Activated naive CD8-positive, alpha-beta T cell (primary cell): ENCODE data around the gene PDXP.
"Not testable (repeated sequence)": the region's sequence is repeated elsewhere in the genome, so short reads cannot be mapped to it uniquely, and the experiment has no call there.

Source experiments
- H3K27ac Mint-ChIP-seq: one replicate; pipeline ENCODE4 v1.8.0; 2021; ENCODE audit warnings: mixed read lengths
- H3K27me3 Mint-ChIP-seq: one replicate; pipeline ENCODE4 v1.8.0; 2021; ENCODE audit warnings: mixed read lengths
- H3K36me3 Mint-ChIP-seq: one replicate; pipeline ENCODE4 v1.8.0; 2021; ENCODE audit warnings: mixed read lengths
- H3K4me1 Mint-ChIP-seq: one replicate; pipeline ENCODE4 v1.8.0; 2021; ENCODE audit warnings: low read depth, mixed read lengths
- H3K4me3 Mint-ChIP-seq: one replicate; pipeline ENCODE4 v1.8.0; 2021; ENCODE audit warnings: mild to moderate bottlenecking, mixed read lengths
- H3K9me3 Mint-ChIP-seq: one replicate; pipeline ENCODE4 v1.8.0; 2021; ENCODE audit warnings: low read depth, mixed read lengths

PDXP gene, protein sequence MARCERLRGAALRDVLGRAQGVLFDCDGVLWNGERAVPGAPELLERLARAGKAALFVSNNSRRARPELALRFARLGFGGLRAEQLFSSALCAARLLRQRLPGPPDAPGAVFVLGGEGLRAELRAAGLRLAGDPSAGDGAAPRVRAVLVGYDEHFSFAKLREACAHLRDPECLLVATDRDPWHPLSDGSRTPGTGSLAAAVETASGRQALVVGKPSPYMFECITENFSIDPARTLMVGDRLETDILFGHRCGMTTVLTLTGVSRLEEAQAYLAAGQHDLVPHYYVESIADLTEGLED

DNA sequence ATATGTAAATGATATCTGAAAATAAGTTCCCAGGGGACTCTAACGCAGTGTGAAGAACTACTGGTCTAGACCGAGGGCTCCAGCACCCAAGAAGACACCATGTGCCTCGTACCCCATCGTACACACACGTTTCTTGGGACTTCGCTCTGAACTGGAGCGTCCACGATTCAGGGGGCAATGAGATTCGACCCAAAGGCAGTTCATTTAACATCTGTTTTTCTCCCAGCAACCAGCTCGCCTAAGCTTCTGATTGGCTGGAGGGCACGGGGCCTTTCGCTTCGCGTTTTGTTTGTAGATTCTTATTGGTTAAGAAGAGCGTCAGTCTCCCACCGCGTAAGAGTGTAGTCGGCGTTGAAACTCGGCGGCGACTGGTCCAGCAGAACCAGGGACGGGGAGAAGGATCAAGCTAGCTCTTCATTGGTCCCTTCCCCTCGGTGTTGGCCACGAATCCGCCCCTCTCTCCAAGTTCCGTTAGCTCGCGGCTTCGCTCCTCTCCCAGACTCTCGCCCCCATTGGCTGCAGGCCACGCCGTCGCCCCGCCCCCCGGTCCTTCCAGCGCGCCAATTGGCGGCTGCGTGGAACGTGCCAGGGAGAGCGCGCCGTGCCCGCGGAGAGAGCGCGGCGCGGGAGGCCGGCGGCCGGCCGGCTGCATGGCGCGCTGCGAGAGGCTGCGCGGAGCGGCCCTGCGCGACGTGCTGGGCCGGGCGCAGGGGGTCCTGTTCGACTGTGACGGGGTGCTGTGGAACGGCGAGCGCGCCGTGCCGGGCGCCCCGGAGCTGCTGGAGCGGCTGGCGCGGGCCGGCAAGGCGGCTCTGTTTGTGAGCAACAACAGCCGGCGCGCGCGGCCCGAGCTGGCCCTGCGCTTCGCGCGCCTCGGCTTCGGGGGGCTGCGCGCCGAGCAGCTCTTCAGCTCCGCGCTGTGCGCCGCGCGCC is at the start of gene PDXP:
Gene PDXP (plus strand): TSS at position 591 of the 933 bp plus-strand sequence. CDS start 60 bp downstream, at position 651.
- H3K27me3 Mint-ChIP-seq, result no peaks in the 10 kb centered on the region
- peak within 1 kb of the TSS; percentile 96 for H3K27ac Mint-ChIP-seq
- H3K9me3 Mint-ChIP-seq, result no peaks in the 10 kb centered on the region
- H3K4me1 Mint-ChIP-seq, result peaks cover 35% of the 10 kb centered on the region
- no peaks in the 10 kb centered on the region for H3K36me3 Mint-ChIP-seq
- H3K4me3 Mint-ChIP-seq, result peak within 1 kb of the TSS; percentile 93

DNA sequence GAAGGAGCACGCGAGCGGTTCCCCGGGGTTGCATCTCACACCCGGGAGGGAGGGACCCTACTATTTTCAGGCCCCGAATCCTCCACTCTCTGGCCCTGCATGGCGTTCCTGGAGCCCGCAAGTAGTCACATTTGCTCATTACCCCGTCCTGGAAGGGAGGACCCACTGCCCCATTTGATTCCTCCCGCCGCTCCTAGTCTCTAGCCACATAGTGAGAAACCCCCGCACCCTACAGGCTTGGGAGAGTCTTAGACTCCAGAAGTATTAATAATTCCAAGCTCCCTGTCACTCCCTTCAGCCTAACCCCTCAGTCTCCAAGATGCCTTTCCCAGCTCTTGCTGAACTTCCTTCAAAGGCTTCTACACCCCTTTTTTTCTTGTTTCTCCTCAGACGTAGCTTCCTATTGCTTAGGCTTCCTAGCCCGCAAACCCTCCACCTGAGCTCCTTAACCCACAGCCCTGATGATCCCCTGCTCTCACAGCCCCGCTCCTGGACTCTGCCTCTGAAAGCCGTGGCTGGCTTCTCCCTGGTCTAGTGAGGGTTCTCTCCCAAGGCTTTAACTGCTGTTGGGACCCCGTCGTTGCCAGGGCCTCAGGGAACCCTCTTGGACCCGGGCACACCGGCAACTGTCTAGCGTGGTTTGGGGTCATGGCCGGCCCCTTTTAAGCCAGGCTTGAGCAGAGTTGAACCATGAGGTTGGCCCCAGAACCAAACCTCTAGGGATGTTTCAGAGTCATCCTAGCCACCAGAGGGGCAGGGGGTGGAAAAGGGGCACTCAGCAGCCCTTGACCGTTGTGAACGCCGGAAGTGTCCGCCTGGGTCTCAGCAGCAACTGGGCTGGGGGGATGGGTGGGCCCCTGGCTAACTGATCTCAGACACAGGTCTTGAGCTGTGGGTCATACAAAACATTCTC is 49.0 kb upstream of the PDXP start:
- H3K27ac Mint-ChIP-seq, result peak overlapping the region; percentile 89
- H3K27me3 Mint-ChIP-seq, result no peaks in the 10 kb centered on the region
- no peaks in the 10 kb centered on the region for H3K9me3 Mint-ChIP-seq
- H3K36me3 Mint-ChIP-seq, result no peaks in the 10 kb centered on the region
- H3K4me3 Mint-ChIP-seq, result peak overlapping the region; percentile 93
- peaks cover 43% of the 10 kb centered on the region for H3K4me1 Mint-ChIP-seq

DNA sequence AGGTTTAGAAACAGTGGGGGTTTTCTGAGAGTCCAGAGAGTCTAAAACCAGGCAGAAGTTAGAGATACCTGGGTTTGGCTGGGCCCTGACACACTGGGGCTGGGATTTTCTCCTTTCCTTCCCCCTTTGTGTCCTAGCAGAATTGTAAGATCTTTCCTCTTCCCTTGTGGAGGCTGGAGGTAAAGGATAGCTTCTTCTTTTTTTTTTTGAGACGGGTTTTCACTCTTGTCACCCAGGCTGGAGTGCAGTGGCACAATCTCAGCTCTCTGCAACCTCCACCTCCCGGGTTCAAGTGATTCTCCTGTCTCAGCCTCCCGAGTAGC is 48.4 kb upstream of the PDXP start:
- H3K9me3 Mint-ChIP-seq, H3K36me3 Mint-ChIP-seq, H3K27me3 Mint-ChIP-seq: not testable (repeated sequence)
- peak overlapping the region; percentile 93 for H3K4me3 Mint-ChIP-seq
- H3K27ac Mint-ChIP-seq, result peak overlapping the region; percentile 89
- peaks cover 37% of the 10 kb centered on the region for H3K4me1 Mint-ChIP-seq

DNA sequence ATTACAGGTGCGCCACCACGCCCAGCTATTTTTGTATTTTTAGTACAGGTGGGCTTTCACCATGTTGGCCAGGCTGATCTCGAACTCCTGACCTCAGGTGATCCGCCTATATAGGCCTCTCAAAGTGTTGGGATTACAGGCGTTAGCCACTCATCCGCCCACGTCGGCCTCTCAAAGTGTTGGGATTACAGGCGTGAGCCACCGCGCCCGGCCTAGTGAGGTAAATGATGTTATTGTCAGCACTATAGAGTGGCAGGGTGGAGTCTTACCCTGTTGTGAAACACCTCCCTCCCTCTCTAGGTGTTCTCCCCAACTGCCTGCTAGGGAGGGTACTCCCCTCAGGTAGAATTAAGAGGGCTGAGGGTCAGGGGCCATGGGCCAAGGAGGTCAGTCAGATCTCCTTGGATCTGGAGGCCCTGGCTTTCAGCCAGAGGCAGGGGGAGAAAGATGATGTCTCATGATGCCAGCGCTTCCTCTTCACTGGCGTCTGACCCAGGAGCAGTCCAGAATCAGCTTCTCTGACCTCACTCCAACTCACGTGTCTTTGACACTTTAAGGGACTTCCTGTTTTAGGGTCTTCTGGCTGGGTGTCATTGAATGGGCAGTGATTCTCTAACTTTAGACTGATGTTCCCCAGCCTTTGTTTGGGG is 47.9 kb upstream of the PDXP start:
- peaks cover 32% of the 10 kb centered on the region for H3K4me1 Mint-ChIP-seq

DNA sequence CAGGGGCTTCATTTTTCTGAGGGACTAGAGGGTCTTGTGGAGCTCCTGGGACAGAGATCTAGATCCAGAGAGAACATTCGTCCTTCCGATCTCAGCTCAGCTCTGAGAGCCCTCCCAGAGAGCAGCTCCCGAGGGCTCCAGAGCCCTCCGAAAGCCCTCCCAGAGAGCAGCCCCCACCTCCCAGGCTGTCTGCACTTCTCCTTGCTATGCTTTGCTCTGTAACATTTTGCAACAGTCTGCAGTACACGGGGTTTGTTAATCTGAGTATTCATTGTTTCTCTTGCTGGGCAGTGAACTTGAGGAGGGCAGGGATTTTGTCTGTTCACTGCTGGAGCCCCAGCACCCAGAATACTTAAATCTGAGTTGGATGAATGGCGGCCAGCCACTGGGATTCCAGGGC is 47.3 kb upstream of the PDXP start:
- no peaks in the 10 kb centered on the region for H3K36me3 Mint-ChIP-seq
- no peak overlapping the region for H3K27ac Mint-ChIP-seq
- peaks cover 29% of the 10 kb centered on the region for H3K4me1 Mint-ChIP-seq
- H3K9me3 Mint-ChIP-seq, result no peaks in the 10 kb centered on the region
- H3K27me3 Mint-ChIP-seq, result no peaks in the 10 kb centered on the region
- H3K4me3 Mint-ChIP-seq, result no peak overlapping the region

More for the DNA sequence above, 47.9 kb upstream of the PDXP start:
- Mint-ChIP-seq H3K27me3 (no peaks in the 10 kb centered on the region), H3K36me3 (no peaks in the 10 kb centered on the region), H3K4me3 (peak overlapping the region; percentile 93), H3K9me3 (no peaks in the 10 kb centered on the region), H3K27ac (no peak overlapping the region)

DNA sequence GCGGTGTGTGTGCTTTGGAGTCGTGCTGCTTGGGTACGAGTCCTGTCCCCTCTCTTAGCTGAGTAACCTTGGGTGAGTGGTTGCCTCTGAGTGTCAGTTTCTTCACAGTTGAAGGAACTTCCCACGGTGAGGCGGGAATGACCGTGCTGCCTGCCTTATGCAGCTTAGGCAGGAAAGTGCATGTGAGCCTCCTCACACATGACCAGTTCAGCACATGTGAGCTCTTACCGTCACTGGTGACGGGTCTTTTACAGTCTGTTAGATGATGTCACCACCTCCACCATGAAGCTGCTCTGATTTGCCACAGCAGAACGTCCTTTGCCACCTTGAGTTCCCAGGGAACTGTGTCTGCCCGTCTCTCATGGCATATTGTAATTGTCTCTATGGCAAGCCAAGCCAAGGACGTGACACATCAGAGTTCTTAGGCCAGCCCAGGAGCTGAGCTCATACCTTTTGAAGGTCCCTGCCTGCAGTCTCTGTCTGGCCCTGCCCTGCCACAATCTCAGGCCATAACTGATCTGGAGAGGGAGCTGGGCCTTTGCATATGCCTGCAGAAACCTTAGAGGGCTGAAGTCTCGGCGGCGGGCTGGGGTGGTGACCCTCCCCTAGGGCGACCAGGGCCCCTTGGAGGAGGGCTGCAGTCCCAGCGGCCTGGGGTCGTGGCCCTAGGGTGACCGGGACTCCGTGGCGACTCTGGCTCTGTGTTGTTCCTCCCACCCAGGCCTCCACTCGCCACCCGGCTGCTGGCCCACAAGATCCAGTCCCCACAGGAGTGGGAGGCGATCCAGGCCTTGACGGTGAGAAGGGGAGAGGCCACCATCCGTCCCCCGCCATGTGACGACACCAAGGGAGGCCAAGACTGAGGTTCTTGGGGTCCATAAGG is 42.1 kb upstream of the PDXP start:
- no peaks in the 10 kb centered on the region for H3K9me3 Mint-ChIP-seq
- no peaks in the 10 kb centered on the region for H3K27me3 Mint-ChIP-seq
- peaks cover 4% of the 10 kb centered on the region for H3K4me1 Mint-ChIP-seq
- H3K36me3 Mint-ChIP-seq, result no peaks in the 10 kb centered on the region
- H3K4me3 Mint-ChIP-seq, result no peak overlapping the region
- H3K27ac Mint-ChIP-seq, result no peak overlapping the region

DNA sequence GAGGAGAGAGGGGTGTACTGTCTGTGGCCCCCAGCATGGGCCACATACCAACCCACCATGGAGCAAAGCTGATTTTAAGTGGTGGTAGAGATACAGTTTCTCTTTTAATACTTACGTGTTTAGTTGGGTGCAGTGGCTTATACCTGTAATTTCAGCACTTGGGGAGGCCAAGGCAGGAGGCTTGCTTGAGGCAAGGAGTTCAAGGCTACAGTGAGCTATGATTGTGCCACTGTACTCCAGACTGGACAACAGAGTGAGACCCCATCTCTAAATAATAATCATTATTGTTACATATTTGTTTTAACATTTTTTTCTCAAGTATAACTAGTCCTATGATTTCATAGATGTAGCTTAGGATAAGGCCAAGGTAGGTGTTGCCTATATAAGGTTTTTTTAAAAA is 41.1 kb upstream of the PDXP start:
- Mint-ChIP-seq H3K9me3 (no peaks in the 10 kb centered on the region), H3K27ac (no peak overlapping the region), H3K27me3 (no peaks in the 10 kb centered on the region), H3K36me3 (no peaks in the 10 kb centered on the region), H3K4me3 (no peak overlapping the region), H3K4me1 (peaks cover 3% of the 10 kb centered on the region)

DNA sequence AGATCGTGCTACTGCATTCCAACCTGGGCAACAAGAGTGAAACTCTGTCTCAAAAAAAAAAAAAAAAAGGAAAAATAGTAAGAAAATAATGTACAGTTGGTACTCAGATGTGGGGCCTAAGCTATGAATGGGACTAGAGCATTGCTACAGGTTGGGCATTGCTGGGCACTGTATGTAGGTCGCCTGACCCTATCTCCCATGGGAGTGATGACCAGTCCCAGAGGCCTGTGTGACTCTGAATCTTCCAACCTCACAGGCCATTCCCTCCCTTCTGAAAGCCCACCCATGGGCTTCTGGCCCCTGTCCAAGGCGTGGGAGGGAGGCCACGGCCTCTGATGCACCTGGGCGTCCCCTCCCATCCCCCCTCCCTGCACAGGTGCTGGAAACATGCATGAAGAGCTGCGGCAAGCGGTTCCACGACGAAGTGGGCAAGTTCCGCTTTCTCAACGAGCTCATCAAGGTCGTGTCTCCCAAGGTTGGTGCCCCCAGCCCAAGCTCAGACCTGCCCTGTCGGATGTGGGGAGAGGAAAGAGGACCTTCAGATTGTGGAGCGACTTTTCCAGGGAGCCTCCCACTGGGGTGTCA is 40.4 kb upstream of the PDXP start:
- Mint-ChIP-seq H3K27me3 (no peaks in the 10 kb centered on the region), H3K36me3 (no peaks in the 10 kb centered on the region), H3K4me1 (peaks cover 5% of the 10 kb centered on the region), H3K27ac (no peak overlapping the region), H3K9me3 (no peaks in the 10 kb centered on the region), H3K4me3 (no peak overlapping the region)

DNA sequence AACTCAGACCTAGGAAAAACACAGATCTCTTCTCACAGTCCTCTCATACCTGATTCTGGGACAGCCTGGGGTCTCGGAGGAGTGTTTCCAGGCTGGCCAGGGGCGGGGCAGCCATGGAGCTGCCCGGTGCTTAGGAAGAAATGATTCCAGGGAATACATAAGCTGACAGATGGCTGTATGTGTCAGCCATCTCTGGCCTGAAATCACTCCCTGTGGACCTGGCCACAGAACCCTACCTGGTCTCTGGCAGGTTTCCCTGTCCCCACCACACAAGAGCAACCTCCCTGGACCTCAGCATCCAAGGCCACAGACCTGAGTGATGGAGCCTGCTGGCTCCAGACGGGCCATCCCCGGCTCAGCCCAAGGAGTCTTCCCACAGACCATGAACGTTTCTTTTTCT is 39.8 kb upstream of the PDXP start:
- H3K36me3 Mint-ChIP-seq, result no peaks in the 10 kb centered on the region
- no peak overlapping the region for H3K27ac Mint-ChIP-seq
- H3K4me1 Mint-ChIP-seq, result peaks cover 3% of the 10 kb centered on the region
- no peaks in the 10 kb centered on the region for H3K9me3 Mint-ChIP-seq
- no peaks in the 10 kb centered on the region for H3K27me3 Mint-ChIP-seq
- H3K4me3 Mint-ChIP-seq, result no peak overlapping the region

DNA sequence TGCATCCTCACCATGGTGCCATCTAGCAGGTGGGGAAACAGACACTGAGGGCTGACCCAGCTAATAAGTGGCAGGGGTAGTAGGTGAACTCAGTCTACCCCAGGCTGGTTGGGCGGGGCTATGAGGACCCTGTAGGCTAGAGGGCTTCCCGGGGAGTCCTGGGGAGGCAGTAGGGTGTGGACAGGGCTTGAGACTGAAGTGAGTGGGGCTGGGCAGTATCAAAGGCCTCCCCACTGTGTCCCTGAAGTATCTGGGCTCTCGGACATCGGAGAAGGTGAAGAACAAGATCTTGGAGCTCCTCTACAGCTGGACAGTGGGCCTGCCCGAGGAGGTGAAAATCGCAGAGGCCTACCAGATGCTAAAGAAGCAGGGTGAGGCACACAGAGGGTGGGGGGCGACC is 38.5 kb upstream of the PDXP start:
- Mint-ChIP-seq H3K27me3 (no peaks in the 10 kb centered on the region), H3K4me3 (no peak overlapping the region), H3K4me1 (peaks cover 13% of the 10 kb centered on the region), H3K9me3 (no peaks in the 10 kb centered on the region), H3K36me3 (no peaks in the 10 kb centered on the region), H3K27ac (no peak overlapping the region)

DNA sequence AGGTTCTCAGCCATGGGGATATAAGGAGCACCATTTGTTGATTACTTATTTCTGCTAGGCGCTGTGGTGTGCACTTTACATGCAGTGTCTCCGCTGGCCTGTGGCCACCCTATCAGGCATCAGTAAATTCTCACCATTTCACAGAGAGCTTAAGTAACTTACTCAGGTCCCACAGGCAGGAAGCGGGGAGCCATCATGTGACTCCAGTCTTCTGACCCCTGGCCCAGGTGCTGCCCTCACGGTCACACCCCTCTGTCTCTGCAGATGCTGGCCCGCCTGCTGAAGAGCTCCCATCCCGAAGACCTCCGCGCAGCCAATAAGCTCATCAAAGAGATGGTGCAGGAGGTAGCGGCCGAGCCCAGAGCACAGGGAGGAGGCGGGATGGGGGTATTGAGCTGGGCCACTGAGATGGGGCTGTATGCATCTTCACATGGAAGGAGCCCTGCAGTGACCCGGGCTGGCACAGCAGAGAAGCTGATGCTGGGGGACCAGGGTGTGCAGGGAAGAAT is 37.1 kb upstream of the PDXP start:
- Mint-ChIP-seq H3K27ac (no peak overlapping the region), H3K36me3 (peaks cover 2% of the 10 kb centered on the region), H3K4me1 (peaks cover 25% of the 10 kb centered on the region), H3K9me3 (no peaks in the 10 kb centered on the region), H3K4me3 (no peak overlapping the region), H3K27me3 (no peaks in the 10 kb centered on the region)

DNA sequence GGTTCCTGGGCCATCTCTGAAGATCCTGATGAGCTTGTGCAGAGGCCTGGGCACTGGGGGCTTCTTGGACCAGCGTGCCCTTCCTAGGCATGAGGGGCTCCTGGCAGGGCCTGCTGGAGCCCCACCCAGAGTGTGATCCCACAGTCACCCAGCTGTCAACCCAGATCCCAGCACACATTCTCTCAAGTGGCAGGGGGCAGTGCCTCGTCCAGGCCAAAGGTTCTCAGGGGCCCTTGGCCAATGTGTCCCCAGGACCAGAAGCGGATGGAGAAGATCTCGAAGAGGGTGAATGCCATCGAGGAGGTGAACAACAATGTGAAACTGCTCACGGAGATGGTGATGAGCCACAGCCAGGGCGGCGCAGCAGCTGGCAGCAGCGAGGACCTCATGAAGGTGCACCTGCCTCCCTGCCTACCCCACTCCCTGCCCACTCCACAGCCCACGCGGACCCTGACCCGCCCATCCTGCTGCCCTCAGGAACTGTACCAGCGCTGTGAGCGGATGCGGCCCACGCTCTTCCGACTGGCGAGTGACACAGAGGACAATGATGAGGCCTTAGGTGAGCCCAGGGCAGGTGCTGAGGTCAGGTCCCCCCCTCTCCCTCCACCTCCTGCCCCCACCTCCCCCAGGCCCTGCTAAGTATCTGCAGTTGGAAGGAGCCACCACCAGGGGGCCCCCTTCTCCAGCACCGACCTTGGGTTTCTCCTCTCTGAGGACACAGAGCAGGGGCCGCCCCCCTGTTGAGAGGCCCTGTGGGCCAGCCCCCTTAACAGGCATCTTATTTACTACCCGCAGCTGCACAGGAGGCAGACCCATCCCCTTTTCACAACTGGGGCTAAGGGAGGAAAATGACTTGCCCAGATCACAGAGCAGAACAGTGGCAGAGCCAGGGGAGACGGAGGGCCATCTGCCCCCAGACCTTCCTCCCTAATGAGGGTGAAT is 35.2 kb upstream of the PDXP start:
- H3K4me1 Mint-ChIP-seq, result peaks cover 43% of the 10 kb centered on the region
- H3K27me3 Mint-ChIP-seq, result no peaks in the 10 kb centered on the region
- H3K9me3 Mint-ChIP-seq, result no peaks in the 10 kb centered on the region
- peaks cover 2% of the 10 kb centered on the region for H3K36me3 Mint-ChIP-seq
- H3K4me3 Mint-ChIP-seq, result peak overlapping the region; percentile 50
- peak overlapping the region; percentile 85 for H3K27ac Mint-ChIP-seq
